Psoas muscle (tissue), 8 donors: ENCODE results near the gene SRXN1. TPM values are rescaled to one million over a fixed set of nuclear protein-coding genes. Genes with fewer than 3 reads are reported as not detected.

ENCODE experiments used
- ATAC-seq, 4 donors: fragments of 200-7000 bp; cut with Tn5 transposase; one replicate each; pipeline ENCODE4 v1.9.1; 2020; ENCODE audit warnings: moderate library complexity in 3 of 4, mild to moderate bottlenecking in 2 of 4
- DNase-seq, 2 donors: peaks; one replicate each; pipeline ENCODE4 v3.0.0-alpha.2; 2020
- H3K27ac ChIP-seq: fragments of 200-600 bp; one replicate; pipeline ENCODE4 v1.8.0; 2022
- H3K27me3 ChIP-seq, 3 donors: fragments of 200-600 bp in 1 of 3; one replicate each; pipeline versions ENCODE4 v1.6.1 to v1.8.0; 2013 to 2022; ENCODE audit warnings: low read length in 2 of 3, mild to moderate bottlenecking in 2 of 3, moderate library complexity in 1 of 3; ENCODE audit not compliant: insufficient read depth in 3 of 3
- H3K36me3 ChIP-seq, 2 donors: fragments of 200-600 bp in 1 of 2; one replicate each; pipeline versions ENCODE4 v1.6.1 to v1.8.0; 2013 to 2022; ENCODE audit warnings: low read depth in 1 of 2, mild to moderate bottlenecking in 1 of 2, moderate library complexity in 1 of 2; ENCODE audit not compliant: insufficient read depth in 1 of 2
- H3K4me1 ChIP-seq: fragments of 200-600 bp; one replicate; pipeline ENCODE4 v1.8.0; 2022
- H3K4me3 ChIP-seq: fragments of 200-600 bp; one replicate; pipeline ENCODE4 v1.8.0; 2022; ENCODE audit warnings: mild to moderate bottlenecking
- H3K9me3 ChIP-seq: fragments of 200-600 bp; one replicate; pipeline ENCODE4 v1.8.0; 2022
- CTCF ChIP-seq: fragments of 200-600 bp; IDR thresholded peaks from one replicate; pipeline ENCODE4 v1.8.0; 2022; ENCODE audit warnings: antibody characterized with exemption
- WGBS, 3 donors: extraction: QIAGEN DNeasy Blood & Tissue Kit; methylation state at CpG; one replicate each; pipeline versions ENCODE4 v1.1.6 to v1.1.7; 2013; 5-methylcytosine and 5-hydroxymethylcytosine counted together
- intact Hi-C, 2 donors: fragments of 100-400 bp; cut with DNase I; formaldehyde crosslinking; loops; one replicate each; pipeline versions ENCODE4 v1.11.0 to v1.14.2; 2022
- polyA plus RNA-seq, 3 donors: library from polyadenylated mRNA; stranded (reverse); fragments of 200-250 nt; gene quantifications; one replicate each; pipeline ENCODE4 v1.2.3, GENCODE V29; 2013
- total RNA-seq, 4 donors: library from RNA; stranded (reverse); fragmentation: NEBNext Ultra II Directional in 2 of 4; extraction: Animal tissue kit (Norgen Biotek cat#: 25700) in 2 of 4; gene quantifications; one replicate each; pipeline versions ENCODE4 v1.2.1 to v1.2.4, GENCODE V29; 2021 to 2023
- donor health status: healthy with polysubstance abuse.
- donor health status: DM: no; HTN: no; CAD: no; lungs with moderate emphysema.
- donor health status: Bipolar disorder and iron deficiency.
- donor health status: healthy.
- donor health status: DM: yes; HTN: yes; CAD: no.
- donor health status: DM: no; HTN: no; CAD: no.
- donor health status: DM: no; HTN: no; CAD: no.
- donor health status: DM: yes; HTN: yes; CAD: no.

Gene SRXN1
- total and polyA plus RNA-seq, 7 donors: 30.7 to 172 (median 69.6) TPM

GRCh38 chr20:666877-667276 is 13.9 kb upstream of the SRXN1 start:
- intact Hi-C loops: loop anchor here (2.0 to 10.0 kb wide), 3 partner anchors 104 to 312 kb away; no protein-coding TSS in a partner anchor
- H3K4me3 ChIP-seq: no peak overlapping the region
- no peak for DNase-seq
- no peaks in the 10 kb centered on the region for H3K9me3 ChIP-seq
- peaks cover 14% of the 10 kb centered on the region for H3K4me1 ChIP-seq
- H3K27me3 ChIP-seq: peaks cover 0 to 37% (median 21%) of the 10 kb centered on the region in 3 donors
- peak in 3 of 4 donors; percentile 36 to 54 (median 45) for ATAC-seq
- 21 to 30% (median 24%) methylated on average over 4 of the region's 4 CpGs for WGBS, 3 donors
- TF ChIP-seq CTCF: no peak
- no peaks in the 10 kb centered on the region for H3K36me3 ChIP-seq
- H3K27ac ChIP-seq: no peak overlapping the region

DNA sequence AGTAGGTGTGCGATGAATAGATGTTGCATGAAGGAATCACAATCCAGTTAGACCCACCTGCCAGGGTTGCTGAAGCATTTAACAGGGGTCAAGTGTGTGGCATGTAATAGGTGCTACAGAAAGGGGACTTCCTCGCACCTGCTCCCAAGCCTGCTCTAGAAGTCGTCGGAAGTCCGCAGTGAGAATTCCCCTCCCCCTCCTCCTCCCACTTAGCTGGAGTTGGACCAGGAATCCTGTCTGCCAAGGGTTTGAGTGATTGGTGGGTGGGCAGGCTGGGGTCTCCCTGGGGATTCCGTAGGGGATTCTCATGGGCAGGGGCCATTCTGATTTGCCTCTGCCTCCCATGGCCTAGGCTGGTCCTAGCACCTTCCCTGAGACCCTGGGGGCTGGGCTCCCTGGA is 12.3 kb upstream of the SRXN1 start:
- ATAC-seq (no peak), DNase-seq (no peak)
- Histone ChIP-seq H3K27me3 (peaks cover 0 to 52% (median 25%) of the 10 kb centered on the region in 3 donors), H3K27ac (no peak overlapping the region), H3K36me3 (no peaks in the 10 kb centered on the region), H3K9me3 (no peaks in the 10 kb centered on the region), H3K4me1 (peaks cover 14% of the 10 kb centered on the region), H3K4me3 (no peak overlapping the region)
- intact Hi-C loops: loop anchor here (5.0 to 10.0 kb wide), 2 partner anchors 103 to 310 kb away; no protein-coding TSS in a partner anchor
- TF ChIP-seq CTCF: no peak
- 30 to 36% (median 35%) methylated on average over 6 of the region's 6 CpGs for WGBS, 3 donors

GRCh38 chr20:664576-664975 is 11.6 kb upstream of the SRXN1 start:
- no peak for DNase-seq
- 28 to 44% (median 36%) methylated on average over 13 of the region's 13 CpGs for WGBS, 3 donors
- Histone ChIP-seq H3K36me3 (no peaks in the 10 kb centered on the region), H3K4me1 (peaks cover 12% of the 10 kb centered on the region), H3K4me3 (no peak overlapping the region), H3K27me3 (peaks cover 0 to 52% (median 25%) of the 10 kb centered on the region in 3 donors), H3K9me3 (no peaks in the 10 kb centered on the region), H3K27ac (no peak overlapping the region)
- intact Hi-C loops: loop anchor here (10.0 kb wide), 1 partner anchor 310 kb away; no protein-coding TSS in a partner anchor
- TF ChIP-seq CTCF: no peak
- ATAC-seq: no peak

GRCh38 chr20:664151-664550 is 11.2 kb upstream of the SRXN1 start:
- no peak overlapping the region for H3K27ac ChIP-seq
- H3K9me3 ChIP-seq: no peaks in the 10 kb centered on the region
- WGBS, 3 donors: 5 to 8% (median 5%) methylated on average over 28 to 60 of the region's 60 CpGs
- intact Hi-C loops: loop anchor here (10.0 kb wide), 1 partner anchor 309 kb away; no protein-coding TSS in a partner anchor
- H3K27me3 ChIP-seq: peaks cover 0 to 52% (median 25%) of the 10 kb centered on the region in 3 donors
- ATAC-seq (no peak), DNase-seq (no peak)
- no peaks in the 10 kb centered on the region for H3K36me3 ChIP-seq
- peaks cover 7% of the 10 kb centered on the region for H3K4me1 ChIP-seq
- no peak for TF ChIP-seq CTCF
- H3K4me3 ChIP-seq: no peak overlapping the region
